HEK293 (cell line): ENCODE results near the gene PRLHR.

Experiments used
- CTCF ChIA-PET: fragments of 350-600 bp; formaldehyde crosslinking; extraction: SDS; loops from one replicate; lab custom pipeline; 2021; ENCODE audit warnings: antibody characterized with exemption; lab: Yijun Ruan, JAX
- POLR2A ChIA-PET: fragments of 300-600 bp; formaldehyde crosslinking; extraction: SDS; loops from one replicate; lab custom pipeline; 2020; ENCODE audit warnings: antibody characterized with exemption, inconsistent platforms; lab: Yijun Ruan, JAX
- H3K27ac ChIP-seq: fragments of 200-500 bp; sonication (Bioruptor generic); 2 replicates; pipeline ENCODE4 v1.5.1; 2014; ENCODE audit warnings: low read depth, low read length, control low read depth, inconsistent platforms; ENCODE audit errors: extremely low read depth
- H3K36me3 ChIP-seq, 2 experiments: fragments of 200-500 bp in 1 of 2; sonication (Bioruptor generic) in 1 of 2; 1 replicate in 1 of 2; 2 replicates in 1 of 2; pipeline ENCODE4 v1.5.1; 2014 to 2017; ENCODE audit warnings: inconsistent platforms in 2 of 2, low read length in 2 of 2; ENCODE audit not compliant: control insufficient read depth in 2 of 2, insufficient read depth in 1 of 2
- H3K4me1 ChIP-seq: fragments of 200-500 bp; sonication (Bioruptor generic); 2 replicates; pipeline ENCODE4 v1.5.1; 2014; ENCODE audit warnings: mild to moderate bottlenecking, low read length, inconsistent platforms; ENCODE audit not compliant: control insufficient read depth, insufficient read depth
- H3K4me3 ChIP-seq: 2 replicates; pipeline ENCODE4 v1.5.1; 2011; ENCODE audit warnings: low read depth, mild to moderate bottlenecking, control low read depth, low read length, moderate library complexity
- H3K9me3 ChIP-seq: fragments of 200-500 bp; sonication (Bioruptor generic); 2 replicates; pipeline ENCODE4 v1.5.1; 2014; ENCODE audit warnings: low read depth, low read length, inconsistent platforms; ENCODE audit not compliant: control insufficient read depth, insufficient read depth
- AEBP2 ChIP-seq: fragments of 450-650 bp; formaldehyde crosslinking; IDR thresholded peaks from 2 replicates; pipeline ENCODE4 v1.5.1; 2016; ENCODE audit warnings: missing biosample characterization, missing genetic modification characterization, borderline replicate concordance
- GLIS1 ChIP-seq: fragments of 450-650 bp; formaldehyde crosslinking; IDR thresholded peaks from 2 replicates; pipeline ENCODE4 v1.5.1; 2016; ENCODE audit warnings: missing biosample characterization, missing genetic modification characterization
- HOXD13 ChIP-seq: sonication (generic); formaldehyde crosslinking; IDR thresholded peaks from 2 replicates; pipeline ENCODE4 v1.8.0; 2022; ENCODE audit warnings: missing genetic modification reagents, borderline replicate concordance
- PRDM2 ChIP-seq: fragments of 450-650 bp; formaldehyde crosslinking; IDR thresholded peaks from 2 replicates; pipeline ENCODE4 v1.5.1; 2016; ENCODE audit warnings: missing biosample characterization, missing genetic modification characterization, borderline replicate concordance
- SP7 ChIP-seq: fragments of 450-650 bp; formaldehyde crosslinking; IDR thresholded peaks from 2 replicates; pipeline ENCODE4 v1.5.1; 2016; ENCODE audit warnings: missing biosample characterization, missing genetic modification characterization
- ZBTB44 ChIP-seq: fragments of 450-650 bp; IDR thresholded peaks from 2 replicates; pipeline ENCODE4 v1.5.1; 2018; ENCODE audit warnings: missing biosample characterization, mild to moderate bottlenecking, missing genetic modification characterization
- ZNF121 ChIP-seq: fragments of 450-650 bp; formaldehyde crosslinking; IDR thresholded peaks from 2 replicates; pipeline ENCODE4 v1.5.1; 2016; ENCODE audit warnings: missing biosample characterization, missing genetic modification characterization
- ZNF133 ChIP-seq: fragments of 450-650 bp; formaldehyde crosslinking; IDR thresholded peaks from 2 replicates; pipeline ENCODE4 v1.5.1; 2016; ENCODE audit warnings: missing biosample characterization, missing genetic modification characterization
- ZNF146 ChIP-seq: fragments of 450-650 bp; formaldehyde crosslinking; IDR thresholded peaks from 2 replicates; pipeline ENCODE4 v1.5.1; 2016; ENCODE audit warnings: missing biosample characterization, missing genetic modification characterization
- ZNF148 ChIP-seq: fragments of 450-650 bp; formaldehyde crosslinking; IDR thresholded peaks from 2 replicates; pipeline ENCODE4 v1.5.0; 2017; ENCODE audit warnings: missing biosample characterization, missing genetic modification characterization, borderline replicate concordance
- ZNF214 ChIP-seq: fragments of 450-650 bp; formaldehyde crosslinking; IDR thresholded peaks from 2 replicates; pipeline ENCODE4 v1.5.1; 2017; ENCODE audit warnings: missing biosample characterization, mild to moderate bottlenecking, missing genetic modification characterization, borderline replicate concordance
- ZNF292 ChIP-seq: fragments of 450-650 bp; formaldehyde crosslinking; IDR thresholded peaks from 2 replicates; pipeline ENCODE4 v1.5.1; 2016; ENCODE audit warnings: low read depth, missing biosample characterization, missing genetic modification characterization, borderline replicate concordance
- ZNF335 ChIP-seq: fragments of 450-650 bp; formaldehyde crosslinking; conservative IDR thresholded peaks from 2 replicates; pipeline ENCODE4 v1.5.1; 2016; ENCODE audit warnings: missing biosample characterization, missing genetic modification characterization
- ZNF341 ChIP-seq: fragments of 450-650 bp; formaldehyde crosslinking; IDR thresholded peaks from 2 replicates; pipeline ENCODE4; 2016; ENCODE audit warnings: low read depth, missing biosample characterization, missing genetic modification characterization
- ZNF362 ChIP-seq: fragments of 450-650 bp; formaldehyde crosslinking; IDR thresholded peaks from 2 replicates; pipeline ENCODE4 v1.5.1; 2016; ENCODE audit warnings: missing biosample characterization, missing genetic modification characterization
- ZNF48 ChIP-seq: fragments of 450-650 bp; formaldehyde crosslinking; IDR thresholded peaks from 2 replicates; pipeline ENCODE4 v1.5.1; 2016; ENCODE audit warnings: missing biosample characterization, missing genetic modification characterization
- ZNF513 ChIP-seq: fragments of 450-650 bp; IDR thresholded peaks from 2 replicates; pipeline ENCODE4 v1.5.1; 2018; ENCODE audit warnings: missing biosample characterization, missing genetic modification characterization
- ZNF514 ChIP-seq: fragments of 450-650 bp; formaldehyde crosslinking; IDR thresholded peaks from 2 replicates; pipeline ENCODE4 v1.5.1; 2016; ENCODE audit warnings: missing biosample characterization, missing genetic modification characterization
- ZNF677 ChIP-seq: fragments of 450-650 bp; IDR thresholded peaks from 2 replicates; pipeline ENCODE4 v1.5.0; 2018; ENCODE audit warnings: missing biosample characterization, mild to moderate bottlenecking, missing genetic modification characterization, moderate library complexity
- ZNF701 ChIP-seq: fragments of 450-650 bp; formaldehyde crosslinking; IDR thresholded peaks from 2 replicates; pipeline ENCODE4 v1.5.1; 2016; ENCODE audit warnings: missing biosample characterization, missing genetic modification characterization
- ZNF776 ChIP-seq: fragments of 450-650 bp; formaldehyde crosslinking; IDR thresholded peaks from 2 replicates; pipeline ENCODE4 v1.5.0; 2017; ENCODE audit warnings: missing biosample characterization, missing genetic modification characterization, borderline replicate concordance
- ZNF830 ChIP-seq: fragments of 450-650 bp; IDR thresholded peaks from 2 replicates; pipeline ENCODE4 v1.5.0; 2018; ENCODE audit warnings: missing biosample characterization, missing genetic modification characterization, low read depth, mild to moderate bottlenecking, moderate library complexity

The PRLHR gene

GRCh38 chr10:118585794-118586193 lies 9.7 kb downstream of the PRLHR start:
- Histone ChIP-seq H3K36me3 (no peaks in the 10 kb centered on the region), H3K4me3 (no peak overlapping the region), H3K27ac (no peak overlapping the region), H3K4me1 (no peaks in the 10 kb centered on the region), H3K9me3 (no peaks in the 10 kb centered on the region)
- ChIA-PET POLR2A (no interaction called here), CTCF (no interaction called here)
- TF ChIP-seq PRDM2 (no peak), SP7 (tag by site-specific recombination) (no peak), ZNF513 (tag by site-specific recombination) (no peak), ZNF146 (tag by site-specific recombination) (no peak), ZNF214 (tag by site-specific recombination) (no peak), ZNF514 (tag by site-specific recombination) (no peak), AEBP2 (tag by site-specific recombination) (no peak), ZBTB44 (tag by site-specific recombination) (no peak), ZNF677 (tag by site-specific recombination) (no peak), ZNF292 (tag by site-specific recombination) (no peak)

- no peaks in the 10 kb centered on the region for H3K36me3 ChIP-seq
- H3K27ac ChIP-seq: no peak overlapping the region
- ChIA-PET CTCF (no interaction called here), POLR2A (no interaction called here)
- H3K4me1 ChIP-seq: no peaks in the 10 kb centered on the region
- H3K4me3 ChIP-seq: no peak overlapping the region
- no peaks in the 10 kb centered on the region for H3K9me3 ChIP-seq
- no peak for TF ChIP-seq ZNF341 (tag by site-specific recombination)
- no peak for TF ChIP-seq ZNF701 (tag by site-specific recombination)
- no peak for TF ChIP-seq ZNF362 (tag by site-specific recombination)
- TF ChIP-seq HOXD13 (CRISPR knock-in tag): no peak
- TF ChIP-seq ZNF830 (tag by site-specific recombination): no peak
- no peak for TF ChIP-seq ZNF148 (tag by site-specific recombination)
- TF ChIP-seq ZNF48 (tag by site-specific recombination): no peak
- TF ChIP-seq ZNF776 (tag by site-specific recombination): no peak
- TF ChIP-seq ZNF335 (tag by site-specific recombination): no peak
- TF ChIP-seq ZNF133: no peak
- TF ChIP-seq ZNF121 (tag by site-specific recombination): no peak
- no peak for TF ChIP-seq GLIS1 (tag by site-specific recombination)
These were observed 10.2 kb downstream of the PRLHR start for GRCh38 chr10:118585234-118585633.
